ENCODE measurements around the gene PKD1L1.

GRCh38 chr7:47746468-47746867 is 201.8 kb downstream of the PKD1L1 start:
- no peak for TF ChIP-seq CTCF (IDR thresholded peaks at IDR 0.05)
- no peak for TF ChIP-seq REST (IDR thresholded peaks at IDR 0.05)
- TF ChIP-seq PBX3 (IDR thresholded peaks at IDR 0.05) = no peak
- no peak for TF ChIP-seq MAZ (IDR thresholded peaks at IDR 0.05; ENCODE audit: borderline replicate concordance, low read depth, low read length)
- no peak for TF ChIP-seq EP300 (IDR thresholded peaks at IDR 0.05)
- TF ChIP-seq E2F6 (IDR thresholded peaks at IDR 0.05; ENCODE audit: borderline replicate concordance, low read depth) = no peak
- TF ChIP-seq USF2 (IDR thresholded peaks at IDR 0.05) = no peak
- TF ChIP-seq KDM1A (IDR thresholded peaks at IDR 0.05; ENCODE audit: low read depth) = no peak
- TF ChIP-seq HOXA7 (CRISPR knock-in tag; IDR thresholded peaks at IDR 0.05) = no peak
- no peak for TF ChIP-seq RCOR1 (IDR thresholded peaks at IDR 0.05; ENCODE audit: low read depth, low read length)
- no peak for TF ChIP-seq CHD4 (IDR thresholded peaks at IDR 0.05; ENCODE audit: borderline replicate concordance)
